WTC11 (cell line): ENCODE results near the gene CS. TPM values are rescaled to one million over a fixed set of nuclear protein-coding genes. Genes with fewer than 3 reads are reported as not detected.
A peak's percentile ranks its signal among the peaks of the same experiment; 100 is the strongest.

Source experiments
- ATAC-seq: fragments of 200-7000 bp; cut with Tn5 transposase; 2 replicates; pipeline ENCODE4 v1.10.0; 2021; ENCODE audit warnings: mild to moderate bottlenecking, moderate library complexity
- CTCF ChIA-PET: fragments of 300-600 bp; sonication (Branson Sonifier 250); formaldehyde crosslinking; loops from one replicate; lab custom pipeline; 2021; ENCODE audit warnings: antibody characterized with exemption; lab: Charles Lee
- POLR2A ChIA-PET: fragments of 350-600 bp; sonication (Branson Sonifier 250); formaldehyde crosslinking; loops from one replicate; lab custom pipeline; 2021; ENCODE audit warnings: antibody characterized with exemption; lab: Charles Lee
- DNase-seq: peaks from one replicate; pipeline ENCODE4 v3.0.0; 2021; ENCODE audit warnings: low spot score
- H3K27ac Mint-ChIP-seq: 2 replicates; pipeline ENCODE4 v1.8.0; 2021; ENCODE audit warnings: mixed read lengths
- H3K27me3 Mint-ChIP-seq: 2 replicates; pipeline ENCODE4 v1.8.0; 2021; ENCODE audit warnings: low read depth, mild to moderate bottlenecking, moderate library complexity, mixed read lengths
- H3K36me3 Mint-ChIP-seq: 2 replicates; pipeline ENCODE4 v1.8.0; 2021; ENCODE audit warnings: mixed read lengths
- H3K4me1 Mint-ChIP-seq: 2 replicates; pipeline ENCODE4 v1.8.0; 2022; ENCODE audit warnings: mixed read lengths
- H3K4me3 Mint-ChIP-seq: 2 replicates; pipeline ENCODE4 v1.8.0; 2021; ENCODE audit warnings: mild to moderate bottlenecking, moderate library complexity, mixed read lengths
- H3K9me3 Mint-ChIP-seq: 2 replicates; pipeline ENCODE4 v1.8.0; 2021; ENCODE audit warnings: mixed read lengths
- ELF4 ChIP-seq: sonication (generic); formaldehyde crosslinking; IDR thresholded peaks from 2 replicates; pipeline ENCODE4 v1.8.1; 2022; ENCODE audit warnings: low read depth, mild to moderate bottlenecking, moderate library complexity, missing genetic modification reagents
- ETV6 ChIP-seq: sonication (generic); formaldehyde crosslinking; IDR thresholded peaks from 2 replicates; pipeline ENCODE4 v1.8.1; 2022; ENCODE audit warnings: mild to moderate bottlenecking, missing genetic modification reagents
- GABPB1 ChIP-seq: sonication (generic); formaldehyde crosslinking; IDR thresholded peaks from 2 replicates; pipeline ENCODE4 v1.8.1; 2023; ENCODE audit warnings: mild to moderate bottlenecking, missing genetic modification reagents
- MYBL2 ChIP-seq: sonication (generic); formaldehyde crosslinking; IDR thresholded peaks from 2 replicates; pipeline ENCODE4 v1.8.1; 2023; ENCODE audit warnings: mild to moderate bottlenecking, moderate library complexity, missing genetic modification reagents
- NR2C2 ChIP-seq: sonication (generic); formaldehyde crosslinking; IDR thresholded peaks from 2 replicates; pipeline ENCODE4 v1.8.0; 2022; ENCODE audit warnings: mild to moderate bottlenecking, missing genetic modification reagents
- NR3C1 ChIP-seq: sonication (generic); formaldehyde crosslinking; conservative IDR thresholded peaks from 2 replicates; pipeline ENCODE4 v1.8.1; 2023; ENCODE audit warnings: low read depth, mild to moderate bottlenecking, missing genetic modification reagents
- TCF7 ChIP-seq: sonication (generic); formaldehyde crosslinking; IDR thresholded peaks from 2 replicates; pipeline ENCODE4 v1.8.0; 2022; ENCODE audit warnings: mild to moderate bottlenecking, low read depth, missing genetic modification reagents, moderate library complexity
- TEAD1 ChIP-seq: sonication (generic); formaldehyde crosslinking; IDR thresholded peaks from 2 replicates; pipeline ENCODE4 v1.8.0; 2022; ENCODE audit warnings: mild to moderate bottlenecking, missing genetic modification reagents
- ZNF138 ChIP-seq: sonication (generic); formaldehyde crosslinking; conservative IDR thresholded peaks from 2 replicates; pipeline ENCODE4 v1.8.1; 2022; ENCODE audit warnings: mild to moderate bottlenecking, moderate library complexity, missing genetic modification reagents
- ZNF263 ChIP-seq: sonication (generic); formaldehyde crosslinking; IDR thresholded peaks from 2 replicates; pipeline ENCODE4 v1.8.1; 2022; ENCODE audit warnings: low read depth, mild to moderate bottlenecking, moderate library complexity, missing genetic modification reagents
- ZNF423 ChIP-seq: fragments of 250-450 bp; sonication (Bioruptor Pico); IDR thresholded peaks from 2 replicates; pipeline ENCODE4 v2.1.2; 2022; ENCODE audit warnings: mild to moderate bottlenecking, moderate library complexity
- ZNF671 ChIP-seq: fragments of 250-450 bp; sonication (Bioruptor Pico); IDR thresholded peaks from 2 replicates; pipeline ENCODE4 v1.8.0; 2021; ENCODE audit warnings: mild to moderate bottlenecking
- total RNA-seq: library from RNA; stranded (reverse); gene quantifications from 3 replicates; pipeline ENCODE4 v1.2.3, GENCODE V29; 2021
- TF ChIP-seq, protein P1 (sequence below): sonication (generic); formaldehyde crosslinking; IDR thresholded peaks from 2 replicates; pipeline ENCODE4 v1.8.0; 2022; ENCODE audit warnings: mild to moderate bottlenecking, missing genetic modification reagents
- TF ChIP-seq, protein P2 (sequence below): sonication (generic); formaldehyde crosslinking; IDR thresholded peaks from 2 replicates; pipeline ENCODE4 v1.8.1; 2022; ENCODE audit warnings: mild to moderate bottlenecking, moderate library complexity, missing genetic modification reagents
- TF ChIP-seq, protein P3 (sequence below): fragments of 250-450 bp; sonication (Bioruptor Pico); IDR thresholded peaks from 2 replicates; pipeline ENCODE4 v1.9.0; 2021; ENCODE audit warnings: mild to moderate bottlenecking
- TF ChIP-seq, protein P4 (sequence below): fragments of 200-600 bp; IDR thresholded peaks from 2 replicates; pipeline ENCODE4 v1.8.0; 2022; ENCODE audit warnings: antibody characterized with exemption
- TF ChIP-seq, protein P5 (sequence below): sonication (generic); formaldehyde crosslinking; IDR thresholded peaks from 2 replicates; pipeline ENCODE4 v1.8.1; 2022; ENCODE audit warnings: low read depth, missing genetic modification reagents, borderline replicate concordance
- TF ChIP-seq, protein P6 (sequence below): sonication (generic); formaldehyde crosslinking; conservative IDR thresholded peaks from 2 replicates; pipeline ENCODE4 v1.8.1; 2023; ENCODE audit warnings: mild to moderate bottlenecking, low read depth, missing genetic modification reagents, moderate library complexity
- TF ChIP-seq, protein P7 (sequence below): sonication (generic); formaldehyde crosslinking; conservative IDR thresholded peaks from 2 replicates; pipeline ENCODE4 v1.8.1; 2022; ENCODE audit warnings: mild to moderate bottlenecking, missing genetic modification reagents

Gene CS
- total RNA-seq, 1 experiment from 2014 or later, result 275 TPM

DNA sequence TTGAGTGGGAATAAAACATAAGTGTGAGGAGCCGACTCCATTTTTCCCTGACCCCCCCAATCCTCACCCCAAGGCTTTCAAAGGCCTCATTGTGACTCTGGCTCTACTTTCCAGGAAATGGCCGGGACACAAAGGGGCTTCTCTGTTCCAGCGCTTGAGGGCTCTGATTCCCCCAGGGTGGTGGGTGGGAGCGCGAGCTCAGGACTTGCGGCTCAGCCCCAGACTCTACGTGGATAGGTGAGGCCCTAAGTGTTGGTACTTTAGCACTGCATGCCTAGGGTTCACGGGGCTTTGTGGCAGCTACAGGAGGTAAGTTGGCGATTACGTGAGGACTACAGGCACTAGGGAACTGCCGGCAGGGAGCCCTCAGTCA is 15.1 kb upstream of the CS start:
- Mint-ChIP-seq H3K27me3 (no peaks in the 10 kb centered on the region), H3K27ac (peak overlapping the region; percentile 99), H3K4me3 (peak overlapping the region; percentile 98), H3K9me3 (no peaks in the 10 kb centered on the region), H3K36me3 (peaks cover 30% of the 10 kb centered on the region), H3K4me1 (peaks cover 8% of the 10 kb centered on the region)
- ChIA-PET POLR2A (interaction anchor here (0.5 to 2.5 kb wide), 12 partner anchors 10 to 364 kb away, joined by 3 to 24 read pairs (median 4); partner anchors contain the start of genes IL23A, PA2G4, RNF41 and SMARCC2), CTCF (interaction anchor here (0.6 to 4.5 kb wide), 24 partner anchors 15 to 322 kb away, joined by 3 to 59 read pairs (median 6); partner anchors contain the start of genes COQ10A, CS, IL23A and PA2G4)
- no peak for DNase-seq
- no peak for ATAC-seq
- no peak for TF ChIP-seq GABPB1
- 0 out of 2 replicates have a peak, but pooled peaks have one; percentile 24 for TF ChIP-seq ETV6

DNA sequence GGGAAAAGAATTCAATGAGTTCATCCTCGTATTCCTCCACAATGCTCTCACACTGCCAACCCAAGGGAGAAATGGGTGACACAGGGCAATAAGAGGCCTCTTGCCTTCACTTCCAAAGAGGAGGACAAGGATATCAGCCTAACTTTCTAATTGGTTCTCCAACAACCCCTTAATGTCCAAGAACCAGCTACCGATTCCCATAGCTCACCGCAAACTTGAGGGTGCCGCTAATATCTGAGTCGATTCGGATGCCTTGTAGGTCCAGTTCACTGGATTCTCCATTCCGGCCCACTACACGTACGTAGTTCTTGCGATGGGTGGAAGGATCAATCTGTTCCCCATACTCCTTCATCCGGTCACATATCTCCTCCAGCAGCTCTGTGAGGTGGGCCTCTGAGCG is 10.9 kb upstream of the CS start:
- ChIA-PET POLR2A (no interaction called here), CTCF (no interaction called here)
- H3K27me3 Mint-ChIP-seq, result no peaks in the 10 kb centered on the region
- H3K4me1 Mint-ChIP-seq, result peaks cover 8% of the 10 kb centered on the region
- H3K9me3 Mint-ChIP-seq, result no peaks in the 10 kb centered on the region
- H3K36me3 Mint-ChIP-seq, result peaks cover 42% of the 10 kb centered on the region
- ATAC-seq, result no peak
- no peak for TF ChIP-seq NR3C1 (CRISPR knock-in tag)
- no peak for TF ChIP-seq ZNF138 (CRISPR knock-in tag)
- TF ChIP-seq, protein P1, sequence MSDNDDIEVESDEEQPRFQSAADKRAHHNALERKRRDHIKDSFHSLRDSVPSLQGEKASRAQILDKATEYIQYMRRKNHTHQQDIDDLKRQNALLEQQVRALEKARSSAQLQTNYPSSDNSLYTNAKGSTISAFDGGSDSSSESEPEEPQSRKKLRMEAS (CRISPR knock-in tag), result no peak
- TF ChIP-seq, protein P2, sequence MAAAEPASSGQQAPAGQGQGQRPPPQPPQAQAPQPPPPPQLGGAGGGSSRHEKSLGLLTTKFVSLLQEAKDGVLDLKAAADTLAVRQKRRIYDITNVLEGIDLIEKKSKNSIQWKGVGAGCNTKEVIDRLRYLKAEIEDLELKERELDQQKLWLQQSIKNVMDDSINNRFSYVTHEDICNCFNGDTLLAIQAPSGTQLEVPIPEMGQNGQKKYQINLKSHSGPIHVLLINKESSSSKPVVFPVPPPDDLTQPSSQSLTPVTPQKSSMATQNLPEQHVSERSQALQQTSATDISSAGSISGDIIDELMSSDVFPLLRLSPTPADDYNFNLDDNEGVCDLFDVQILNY, result no peak
- TF ChIP-seq, protein P3, sequence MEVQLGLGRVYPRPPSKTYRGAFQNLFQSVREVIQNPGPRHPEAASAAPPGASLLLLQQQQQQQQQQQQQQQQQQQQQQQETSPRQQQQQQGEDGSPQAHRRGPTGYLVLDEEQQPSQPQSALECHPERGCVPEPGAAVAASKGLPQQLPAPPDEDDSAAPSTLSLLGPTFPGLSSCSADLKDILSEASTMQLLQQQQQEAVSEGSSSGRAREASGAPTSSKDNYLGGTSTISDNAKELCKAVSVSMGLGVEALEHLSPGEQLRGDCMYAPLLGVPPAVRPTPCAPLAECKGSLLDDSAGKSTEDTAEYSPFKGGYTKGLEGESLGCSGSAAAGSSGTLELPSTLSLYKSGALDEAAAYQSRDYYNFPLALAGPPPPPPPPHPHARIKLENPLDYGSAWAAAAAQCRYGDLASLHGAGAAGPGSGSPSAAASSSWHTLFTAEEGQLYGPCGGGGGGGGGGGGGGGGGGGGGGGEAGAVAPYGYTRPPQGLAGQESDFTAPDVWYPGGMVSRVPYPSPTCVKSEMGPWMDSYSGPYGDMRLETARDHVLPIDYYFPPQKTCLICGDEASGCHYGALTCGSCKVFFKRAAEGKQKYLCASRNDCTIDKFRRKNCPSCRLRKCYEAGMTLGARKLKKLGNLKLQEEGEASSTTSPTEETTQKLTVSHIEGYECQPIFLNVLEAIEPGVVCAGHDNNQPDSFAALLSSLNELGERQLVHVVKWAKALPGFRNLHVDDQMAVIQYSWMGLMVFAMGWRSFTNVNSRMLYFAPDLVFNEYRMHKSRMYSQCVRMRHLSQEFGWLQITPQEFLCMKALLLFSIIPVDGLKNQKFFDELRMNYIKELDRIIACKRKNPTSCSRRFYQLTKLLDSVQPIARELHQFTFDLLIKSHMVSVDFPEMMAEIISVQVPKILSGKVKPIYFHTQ (CRISPR knock-in tag), result no peak
- no peak for TF ChIP-seq ZNF671
- H3K4me3 Mint-ChIP-seq, result no peak overlapping the region
- no peak overlapping the region for H3K27ac Mint-ChIP-seq
- DNase-seq, result no peak

DNA sequence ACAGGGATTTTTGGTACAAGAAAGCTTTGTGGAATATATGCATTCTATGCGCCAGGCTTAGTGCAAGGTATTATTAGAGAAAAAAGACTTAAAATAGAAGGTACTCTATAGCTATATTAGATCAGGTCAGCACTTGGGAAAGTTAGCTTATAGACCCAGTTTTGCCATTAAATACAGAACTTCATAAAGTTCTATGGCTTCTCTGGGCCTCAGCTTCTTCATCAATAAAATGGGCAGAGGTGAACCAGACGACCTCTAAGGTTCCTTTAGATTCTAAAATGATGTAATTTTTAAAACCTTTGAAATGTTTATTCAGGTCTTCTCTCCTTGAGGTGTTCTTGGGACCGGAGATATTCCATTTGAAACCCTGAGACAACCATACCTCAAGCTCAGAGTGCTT is 8.6 kb upstream of the CS start:
- H3K9me3 Mint-ChIP-seq, result no peaks in the 10 kb centered on the region
- POLR2A ChIA-PET, result no interaction called here
- H3K4me1 Mint-ChIP-seq, result no peaks in the 10 kb centered on the region
- H3K27me3 Mint-ChIP-seq, result no peaks in the 10 kb centered on the region
- ATAC-seq (no peak), DNase-seq (no peak)
- H3K27ac Mint-ChIP-seq, result no peak overlapping the region
- H3K4me3 Mint-ChIP-seq, result no peak overlapping the region
- H3K36me3 Mint-ChIP-seq, result peaks cover 47% of the 10 kb centered on the region
- CTCF ChIA-PET, result interaction anchor here (1.1 to 1.5 kb wide), 2 partner anchors 51 to 102 kb away, joined by 3 to 4 read pairs; partner anchors contain the start of gene STAT2
- TF ChIP-seq, protein P4, sequence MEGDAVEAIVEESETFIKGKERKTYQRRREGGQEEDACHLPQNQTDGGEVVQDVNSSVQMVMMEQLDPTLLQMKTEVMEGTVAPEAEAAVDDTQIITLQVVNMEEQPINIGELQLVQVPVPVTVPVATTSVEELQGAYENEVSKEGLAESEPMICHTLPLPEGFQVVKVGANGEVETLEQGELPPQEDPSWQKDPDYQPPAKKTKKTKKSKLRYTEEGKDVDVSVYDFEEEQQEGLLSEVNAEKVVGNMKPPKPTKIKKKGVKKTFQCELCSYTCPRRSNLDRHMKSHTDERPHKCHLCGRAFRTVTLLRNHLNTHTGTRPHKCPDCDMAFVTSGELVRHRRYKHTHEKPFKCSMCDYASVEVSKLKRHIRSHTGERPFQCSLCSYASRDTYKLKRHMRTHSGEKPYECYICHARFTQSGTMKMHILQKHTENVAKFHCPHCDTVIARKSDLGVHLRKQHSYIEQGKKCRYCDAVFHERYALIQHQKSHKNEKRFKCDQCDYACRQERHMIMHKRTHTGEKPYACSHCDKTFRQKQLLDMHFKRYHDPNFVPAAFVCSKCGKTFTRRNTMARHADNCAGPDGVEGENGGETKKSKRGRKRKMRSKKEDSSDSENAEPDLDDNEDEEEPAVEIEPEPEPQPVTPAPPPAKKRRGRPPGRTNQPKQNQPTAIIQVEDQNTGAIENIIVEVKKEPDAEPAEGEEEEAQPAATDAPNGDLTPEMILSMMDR, result no peak
- no peak for TF ChIP-seq ZNF671
- TF ChIP-seq, protein P5, sequence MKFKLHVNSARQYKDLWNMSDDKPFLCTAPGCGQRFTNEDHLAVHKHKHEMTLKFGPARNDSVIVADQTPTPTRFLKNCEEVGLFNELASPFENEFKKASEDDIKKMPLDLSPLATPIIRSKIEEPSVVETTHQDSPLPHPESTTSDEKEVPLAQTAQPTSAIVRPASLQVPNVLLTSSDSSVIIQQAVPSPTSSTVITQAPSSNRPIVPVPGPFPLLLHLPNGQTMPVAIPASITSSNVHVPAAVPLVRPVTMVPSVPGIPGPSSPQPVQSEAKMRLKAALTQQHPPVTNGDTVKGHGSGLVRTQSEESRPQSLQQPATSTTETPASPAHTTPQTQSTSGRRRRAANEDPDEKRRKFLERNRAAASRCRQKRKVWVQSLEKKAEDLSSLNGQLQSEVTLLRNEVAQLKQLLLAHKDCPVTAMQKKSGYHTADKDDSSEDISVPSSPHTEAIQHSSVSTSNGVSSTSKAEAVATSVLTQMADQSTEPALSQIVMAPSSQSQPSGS (CRISPR knock-in tag), result no peak
- no peak for TF ChIP-seq ELF4
- TF ChIP-seq, protein P6, sequence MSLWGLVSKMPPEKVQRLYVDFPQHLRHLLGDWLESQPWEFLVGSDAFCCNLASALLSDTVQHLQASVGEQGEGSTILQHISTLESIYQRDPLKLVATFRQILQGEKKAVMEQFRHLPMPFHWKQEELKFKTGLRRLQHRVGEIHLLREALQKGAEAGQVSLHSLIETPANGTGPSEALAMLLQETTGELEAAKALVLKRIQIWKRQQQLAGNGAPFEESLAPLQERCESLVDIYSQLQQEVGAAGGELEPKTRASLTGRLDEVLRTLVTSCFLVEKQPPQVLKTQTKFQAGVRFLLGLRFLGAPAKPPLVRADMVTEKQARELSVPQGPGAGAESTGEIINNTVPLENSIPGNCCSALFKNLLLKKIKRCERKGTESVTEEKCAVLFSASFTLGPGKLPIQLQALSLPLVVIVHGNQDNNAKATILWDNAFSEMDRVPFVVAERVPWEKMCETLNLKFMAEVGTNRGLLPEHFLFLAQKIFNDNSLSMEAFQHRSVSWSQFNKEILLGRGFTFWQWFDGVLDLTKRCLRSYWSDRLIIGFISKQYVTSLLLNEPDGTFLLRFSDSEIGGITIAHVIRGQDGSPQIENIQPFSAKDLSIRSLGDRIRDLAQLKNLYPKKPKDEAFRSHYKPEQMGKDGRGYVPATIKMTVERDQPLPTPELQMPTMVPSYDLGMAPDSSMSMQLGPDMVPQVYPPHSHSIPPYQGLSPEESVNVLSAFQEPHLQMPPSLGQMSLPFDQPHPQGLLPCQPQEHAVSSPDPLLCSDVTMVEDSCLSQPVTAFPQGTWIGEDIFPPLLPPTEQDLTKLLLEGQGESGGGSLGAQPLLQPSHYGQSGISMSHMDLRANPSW, result no peak
- TF ChIP-seq MYBL2 (CRISPR knock-in tag), result no peak
- TF ChIP-seq TEAD1 (CRISPR knock-in tag), result no peak
- TF ChIP-seq GABPB1, result no peak
- TF ChIP-seq NR3C1 (CRISPR knock-in tag), result no peak
- TF ChIP-seq NR2C2 (CRISPR knock-in tag), result no peak
- TF ChIP-seq TCF7 (CRISPR knock-in tag), result no peak
- TF ChIP-seq ZNF263, result no peak
- TF ChIP-seq ZNF423, result no peak
- TF ChIP-seq, protein P7, sequence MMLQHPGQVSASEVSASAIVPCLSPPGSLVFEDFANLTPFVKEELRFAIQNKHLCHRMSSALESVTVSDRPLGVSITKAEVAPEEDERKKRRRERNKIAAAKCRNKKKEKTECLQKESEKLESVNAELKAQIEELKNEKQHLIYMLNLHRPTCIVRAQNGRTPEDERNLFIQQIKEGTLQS (CRISPR knock-in tag), result no peak
